Ishikawa (cell line): Measurements from ENCODE around the gene RELT.

ENCODE experiments used
- CREB1 ChIP-seq: IDR thresholded peaks from 2 replicates; pipeline ENCODE4 v1.6.1; 2012; ENCODE audit warnings: low read depth
- EP300 ChIP-seq: IDR thresholded peaks from 2 replicates; pipeline ENCODE4 v1.6.1; 2012; ENCODE audit warnings: borderline replicate concordance
- RAD21 ChIP-seq: IDR thresholded peaks from 2 replicates; pipeline ENCODE4 v1.6.1; 2012; ENCODE audit warnings: low read depth
- YY1 ChIP-seq: IDR thresholded peaks from 2 replicates; pipeline ENCODE4 v1.6.1; 2012; ENCODE audit warnings: low read depth
- TF ChIP-seq, protein P1 (sequence below): IDR thresholded peaks from 2 replicates; pipeline ENCODE4 v1.6.1; 2012

DNA sequence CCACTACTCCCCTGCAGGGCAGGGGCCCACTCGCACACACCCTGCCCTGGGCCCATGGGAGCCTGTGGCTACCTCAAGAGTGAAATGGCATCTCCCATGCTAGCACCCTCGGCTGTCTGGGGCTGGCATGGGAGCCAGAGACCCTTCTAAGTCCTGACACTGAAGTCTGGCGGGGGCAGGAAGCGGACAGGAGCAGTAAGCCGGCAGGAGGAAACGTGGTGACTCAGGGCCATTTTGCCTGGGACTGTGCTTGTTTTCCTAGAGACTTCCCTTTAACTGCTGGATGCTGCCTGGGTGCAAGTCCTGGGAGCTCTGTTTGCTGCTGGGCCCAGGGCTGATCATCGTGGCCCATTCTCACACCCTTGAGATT lies 16.8 kb downstream of the RELT start:
- TF ChIP-seq YY1 = no peak
- TF ChIP-seq RAD21 = no peak
- TF ChIP-seq, protein P1, sequence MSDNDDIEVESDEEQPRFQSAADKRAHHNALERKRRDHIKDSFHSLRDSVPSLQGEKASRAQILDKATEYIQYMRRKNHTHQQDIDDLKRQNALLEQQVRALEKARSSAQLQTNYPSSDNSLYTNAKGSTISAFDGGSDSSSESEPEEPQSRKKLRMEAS = no peak
- TF ChIP-seq EP300 = no peak
- no peak for TF ChIP-seq CREB1
